ENCODE results near the gene PC. TPM values are rescaled to one million over a fixed set of nuclear protein-coding genes. Genes with fewer than 3 reads are reported as not detected.

Gene PC
- total RNA-seq, 5 donors from 2014 or later (not counting 1 experiment from before 2014, with no cell fraction given): 6.2 to 10.0 (median 7.4) TPM

- Mint-ChIP-seq H3K27me3 (no peaks in the 10 kb centered on the region), H3K36me3 (peaks cover 10% of the 10 kb centered on the region), H3K4me1 (peaks cover 30 to 40% (median 36%) of the 10 kb centered on the region in 3 donors), H3K27ac (peak overlapping the region in 1 of 2 donors; percentile 34), H3K4me3 (peak overlapping the region; percentile 86 to 98 (median 94)), H3K9me3 (no peaks in the 10 kb centered on the region)
- 92% methylated on average over 10 of the region's 15 CpGs for WGBS (ENCODE audit: insufficient coverage)
- H3K4me1 ChIP-seq (ENCODE audit: control insufficient read depth in 1 of 2, extremely low read depth in 1 of 2, insufficient read depth in 2 of 2, low read length in 2 of 2): peaks cover 21 to 41% of the 10 kb centered on the region in 2 experiments
- ChIA-PET POLR2A (no interaction called here), CTCF (no interaction called here)
- H3K9me3 ChIP-seq: no peaks in the 10 kb centered on the region
- H3K4me3 ChIP-seq (ENCODE audit: control insufficient read depth in 1 of 2, extremely low read depth in 1 of 2, low read length in 1 of 2): no peak overlapping the region
- ATAC-seq (replicated peaks in 1 of 4): no peak
- DNase-seq: no peak
- H3K27ac ChIP-seq (ENCODE audit: low read length): no peak overlapping the region
- H3K36me3 ChIP-seq (ENCODE audit: control insufficient read depth in 2 of 2, extremely low read depth in 1 of 2, insufficient read depth in 1 of 2, low read length in 1 of 2): peaks cover 4 to 18% of the 10 kb centered on the region in 2 donors
- H3K27me3 ChIP-seq (replicated peaks in 1 of 2; ENCODE audit: control insufficient read depth in 2 of 2, extremely low read depth in 1 of 2, insufficient read depth in 2 of 2, low read length in 1 of 2): no peaks in the 10 kb centered on the region
These were observed 112.9 kb downstream of the PC start for GRCh38 chr11:66845143-66845875.

GRCh38 chr11:66844496-66845142 is 113.6 kb downstream of the PC start:
- Histone ChIP-seq H3K27me3 (replicated peaks in 1 of 2; ENCODE audit: control insufficient read depth in 2 of 2, extremely low read depth in 1 of 2, insufficient read depth in 2 of 2, low read length in 1 of 2) (no peaks in the 10 kb centered on the region), H3K36me3 (ENCODE audit: control insufficient read depth in 2 of 2, extremely low read depth in 1 of 2, insufficient read depth in 1 of 2, low read length in 1 of 2) (peaks cover 4 to 22% of the 10 kb centered on the region in 2 donors), H3K9me3 (no peaks in the 10 kb centered on the region), H3K27ac (ENCODE audit: low read length) (no peak overlapping the region), H3K4me1 (ENCODE audit: control insufficient read depth in 1 of 2, extremely low read depth in 1 of 2, insufficient read depth in 2 of 2, low read length in 2 of 2) (peaks cover 22 to 48% of the 10 kb centered on the region in 2 experiments), H3K4me3 (ENCODE audit: control insufficient read depth in 1 of 2, extremely low read depth in 1 of 2, low read length in 1 of 2) (no peak overlapping the region)
- Mint-ChIP-seq H3K36me3 (peaks cover 10% of the 10 kb centered on the region), H3K27me3 (no peaks in the 10 kb centered on the region), H3K9me3 (no peaks in the 10 kb centered on the region), H3K27ac (peak overlapping the region; percentile 83 to 90), H3K4me1 (peaks cover 36 to 47% (median 43%) of the 10 kb centered on the region in 3 donors), H3K4me3 (peak overlapping the region; percentile 86 to 98 (median 94))
- DNase-seq: peak in 1 of 35 experiments; percentile 9
- no peak for ATAC-seq (replicated peaks in 1 of 4)
- POLR2A ChIA-PET: interaction anchor here in 1 of 2 donors (0.6 kb wide), 1 partner anchor 142 kb away, joined by 3 read pairs; no protein-coding TSS in a partner anchor
- 89% methylated on average over 10 of the region's 12 CpGs for WGBS (ENCODE audit: insufficient coverage)
- CTCF ChIA-PET: interaction anchor here in 1 of 2 donors (0.7 kb wide), 1 partner anchor 167 kb away, joined by 3 read pairs; the partner anchor contains the start of gene RBM4B

GRCh38 chr11:66843776-66844495 is 114.2 kb downstream of the PC start:
- ChIA-PET POLR2A (interaction anchor here in 1 of 2 donors (0.6 kb wide), 1 partner anchor 143 kb away, joined by 3 read pairs; no protein-coding TSS in a partner anchor), CTCF (interaction anchor here in 1 of 2 donors (0.6 to 1.4 kb wide), 3 partner anchors 167 to 260 kb away, joined by 3 read pairs; partner anchors contain the start of gene RBM4B)
- no peaks in the 10 kb centered on the region for H3K9me3 ChIP-seq
- Mint-ChIP-seq H3K4me3 (peak overlapping the region; percentile 86 to 98 (median 94)), H3K36me3 (peaks cover 10% of the 10 kb centered on the region), H3K4me1 (peaks cover 41 to 54% (median 50%) of the 10 kb centered on the region in 3 donors), H3K9me3 (no peaks in the 10 kb centered on the region), H3K27ac (peak overlapping the region; percentile 83 to 90), H3K27me3 (no peaks in the 10 kb centered on the region)
- no peaks in the 10 kb centered on the region for H3K27me3 ChIP-seq (replicated peaks in 1 of 2; ENCODE audit: control insufficient read depth in 2 of 2, extremely low read depth in 1 of 2, insufficient read depth in 2 of 2, low read length in 1 of 2)
- DNase-seq (no peak), ATAC-seq (replicated peaks in 1 of 4) (no peak)
- 21% methylated on average over 16 of the region's 16 CpGs for WGBS (ENCODE audit: insufficient coverage)
- H3K36me3 ChIP-seq (ENCODE audit: control insufficient read depth in 2 of 2, extremely low read depth in 1 of 2, insufficient read depth in 1 of 2, low read length in 1 of 2): peaks cover 5 to 27% of the 10 kb centered on the region in 2 donors
- H3K27ac ChIP-seq (ENCODE audit: low read length): peak overlapping the region; percentile 69
- H3K4me3 ChIP-seq (ENCODE audit: control insufficient read depth in 1 of 2, extremely low read depth in 1 of 2, low read length in 1 of 2): peak overlapping the region; percentile 97 to 98
- peaks cover 22 to 48% of the 10 kb centered on the region in 2 experiments for H3K4me1 ChIP-seq (ENCODE audit: control insufficient read depth in 1 of 2, extremely low read depth in 1 of 2, insufficient read depth in 2 of 2, low read length in 2 of 2)

- ATAC-seq (replicated peaks in 1 of 4): peak; percentile 89 to 92 (median 90)
- POLR2A ChIA-PET: interaction anchor here in 1 of 2 donors (0.6 kb wide), 1 partner anchor 442 kb away, joined by 6 read pairs; no protein-coding TSS in a partner anchor
These were observed 115.0 kb downstream of the PC start, which contains the start of gene RCE1 for GRCh38 chr11:66842896-66843775. TSS of gene RCE1 (plus strand) at chr11:66843441. CDS start at chr11:66843456, 15 bp downstream.

GRCh38 chr11:66842501-66842895 is 115.7 kb downstream of the PC start:
- ATAC-seq (replicated peaks in 1 of 4) (no peak), DNase-seq (peak in 1 of 35 experiments; percentile 24)
- Histone ChIP-seq H3K27ac (ENCODE audit: low read length) (peak overlapping the region; percentile 99), H3K27me3 (replicated peaks in 1 of 2; ENCODE audit: control insufficient read depth in 2 of 2, extremely low read depth in 1 of 2, insufficient read depth in 2 of 2, low read length in 1 of 2) (no peaks in the 10 kb centered on the region), H3K4me1 (ENCODE audit: control insufficient read depth in 1 of 2, extremely low read depth in 1 of 2, insufficient read depth in 2 of 2, low read length in 2 of 2) (peaks cover 22 to 48% of the 10 kb centered on the region in 2 experiments), H3K4me3 (ENCODE audit: control insufficient read depth in 1 of 2, extremely low read depth in 1 of 2, low read length in 1 of 2) (peak overlapping the region; percentile 97 to 98), H3K36me3 (ENCODE audit: control insufficient read depth in 2 of 2, extremely low read depth in 1 of 2, insufficient read depth in 1 of 2, low read length in 1 of 2) (peaks cover 7 to 37% of the 10 kb centered on the region in 2 donors), H3K9me3 (no peaks in the 10 kb centered on the region)
- H3K9me3 Mint-ChIP-seq: no peaks in the 10 kb centered on the region
- no peaks in the 10 kb centered on the region for H3K27me3 Mint-ChIP-seq
- 0% methylated on average over 10 of the region's 11 CpGs for WGBS (ENCODE audit: insufficient coverage)
- H3K4me3 Mint-ChIP-seq: peak overlapping the region; percentile 81 to 98 (median 89)
- peak overlapping the region; percentile 84 to 93 for H3K27ac Mint-ChIP-seq
- peaks cover 43 to 59% (median 53%) of the 10 kb centered on the region in 3 donors for H3K4me1 Mint-ChIP-seq
- POLR2A ChIA-PET: interaction anchor here in 1 of 2 donors (0.6 kb wide), 1 partner anchor 441 kb away, joined by 6 read pairs; no protein-coding TSS in a partner anchor
- peaks cover 10% of the 10 kb centered on the region for H3K36me3 Mint-ChIP-seq
- CTCF ChIA-PET: interaction anchor here in 1 of 2 donors (0.9 to 1.4 kb wide), 3 partner anchors 116 to 223 kb away, joined by 3 to 6 read pairs (median 3); partner anchors contain the start of genes PC and RBM4B

More at GRCh38 chr11:66842896-66843775, 115.0 kb downstream of the PC start, which contains the start of gene RCE1:
- H3K27me3 ChIP-seq (replicated peaks in 1 of 2; ENCODE audit: control insufficient read depth in 2 of 2, extremely low read depth in 1 of 2, insufficient read depth in 2 of 2, low read length in 1 of 2): no peaks in the 10 kb centered on the region
- no peaks in the 10 kb centered on the region for H3K9me3 ChIP-seq
- H3K9me3 Mint-ChIP-seq: no peaks in the 10 kb centered on the region
- WGBS (ENCODE audit: insufficient coverage): under 1% methylated on average over 98 of the region's 98 CpGs
- CTCF ChIA-PET: interaction anchor here in 1 of 2 donors (0.6 to 1.4 kb wide), 3 partner anchors 165 to 260 kb away, joined by 3 to 6 read pairs (median 3); partner anchors contain the start of gene RBM4B
- H3K4me3 ChIP-seq (ENCODE audit: control insufficient read depth in 1 of 2, extremely low read depth in 1 of 2, low read length in 1 of 2): peak within 1 kb of the TSS; percentile 97 to 98
- no peaks in the 10 kb centered on the region for H3K27me3 Mint-ChIP-seq
- peaks cover 22 to 48% of the 10 kb centered on the region in 2 experiments for H3K4me1 ChIP-seq (ENCODE audit: control insufficient read depth in 1 of 2, extremely low read depth in 1 of 2, insufficient read depth in 2 of 2, low read length in 2 of 2)
- peaks cover 43 to 56% (median 51%) of the 10 kb centered on the region in 3 donors for H3K4me1 Mint-ChIP-seq
- H3K36me3 ChIP-seq (ENCODE audit: control insufficient read depth in 2 of 2, extremely low read depth in 1 of 2, insufficient read depth in 1 of 2, low read length in 1 of 2): peaks cover 7 to 32% of the 10 kb centered on the region in 2 donors
- H3K36me3 Mint-ChIP-seq: peaks cover 10% of the 10 kb centered on the region
- H3K27ac ChIP-seq (ENCODE audit: low read length): peak within 1 kb of the TSS; percentile 99
- peak within 1 kb of the TSS; percentile 86 to 98 (median 94) for H3K4me3 Mint-ChIP-seq
- peak; percentile 83 to 97 (median 89) for DNase-seq
- peak within 1 kb of the TSS; percentile 84 to 93 for H3K27ac Mint-ChIP-seq
